ENCODE results near the gene MPZL3. TPM values are rescaled to one million over a fixed set of nuclear protein-coding genes. Genes with fewer than 3 reads are reported as not detected.
A peak's percentile ranks its signal among the peaks of the same experiment; 100 is the strongest.

MPZL3 gene
- total RNA-seq, 1 experiment from 2014 or later, result 0.42 TPM

DNA sequence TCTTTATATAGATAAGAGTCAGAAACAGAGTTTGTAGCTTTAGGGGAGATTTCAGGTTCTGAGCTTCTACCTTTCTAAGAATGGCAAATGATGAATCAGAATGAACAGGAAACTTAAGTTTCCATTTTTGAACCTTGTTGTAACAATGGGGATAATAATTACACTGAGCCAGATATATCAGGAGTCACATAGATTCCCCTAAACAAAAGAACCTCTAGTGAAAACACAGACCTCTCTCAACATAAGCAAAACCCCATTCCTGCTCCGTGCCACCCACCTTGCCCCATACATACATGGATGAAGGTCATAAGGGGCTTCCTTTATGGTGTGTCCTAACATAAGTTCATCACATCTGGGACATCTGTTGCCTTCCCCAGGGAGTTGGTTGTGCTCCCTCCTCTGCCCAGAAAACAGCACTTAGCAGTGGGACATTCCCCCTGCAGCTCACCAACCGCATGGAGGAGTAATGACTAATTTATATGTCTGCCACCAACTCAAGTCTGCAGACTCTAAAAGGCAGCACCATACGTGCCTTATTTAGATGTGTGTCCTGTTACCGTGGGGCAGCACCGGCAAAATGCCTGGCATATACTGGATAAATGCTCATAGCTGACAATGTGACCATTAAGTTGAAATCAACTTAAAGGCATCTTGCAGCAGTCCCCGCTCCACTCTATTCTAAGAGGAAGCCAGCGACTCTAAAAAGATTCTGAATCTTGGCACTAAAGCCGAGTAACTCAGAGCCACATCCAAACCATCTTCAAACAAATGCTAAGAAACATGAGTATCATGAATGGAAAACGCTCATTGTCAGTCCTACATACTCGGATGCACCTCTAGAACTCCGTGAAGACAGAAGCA, 35.3 kb downstream of the MPZL3 start:
- H3K4me3 ChIP-seq (ENCODE audit: insufficient read depth, low read depth, low read length), result no peak overlapping the region
- DNase-seq, result no peak
- H3K27me3 ChIP-seq (ENCODE audit: control insufficient read depth, insufficient read depth, low read length), result no peaks in the 10 kb centered on the region
- H3K36me3 ChIP-seq (replicated peaks; ENCODE audit: control insufficient read depth, insufficient read depth, low read length), result no peaks in the 10 kb centered on the region

- no peaks in the 10 kb centered on the region for H3K27me3 ChIP-seq (ENCODE audit: control insufficient read depth, insufficient read depth, low read length)
- no peaks in the 10 kb centered on the region for H3K36me3 ChIP-seq (replicated peaks; ENCODE audit: control insufficient read depth, insufficient read depth, low read length)
- no peak for DNase-seq
- no peak overlapping the region for H3K4me3 ChIP-seq (ENCODE audit: insufficient read depth, low read depth, low read length)
Measured at GRCh38 chr11:118215765-118216164, 36.4 kb downstream of the MPZL3 start.

DNA sequence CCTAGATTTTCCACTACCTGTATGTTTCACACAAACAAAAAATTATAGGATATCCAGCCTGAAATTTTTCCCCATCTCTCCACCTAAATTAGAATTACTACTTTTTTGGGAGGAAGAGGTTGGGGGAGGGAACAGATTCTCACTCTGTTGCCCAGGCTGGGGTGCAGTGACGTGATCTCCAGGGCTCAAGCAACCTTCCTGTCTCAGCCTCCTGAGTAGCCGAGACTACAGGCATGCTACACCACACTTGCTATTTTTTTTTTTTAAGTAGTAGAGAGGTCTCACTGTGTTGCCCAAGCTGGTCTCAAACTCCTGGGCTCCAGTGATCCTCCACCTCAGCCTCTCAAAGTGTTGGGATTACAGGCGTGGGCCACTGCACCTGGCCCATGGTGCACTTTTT, 36.9 kb downstream of the MPZL3 start:
- Histone ChIP-seq H3K4me3 (ENCODE audit: insufficient read depth, low read depth, low read length) (no peak overlapping the region), H3K36me3 (replicated peaks; ENCODE audit: control insufficient read depth, insufficient read depth, low read length) (no peaks in the 10 kb centered on the region), H3K27me3 (ENCODE audit: control insufficient read depth, insufficient read depth, low read length) (no peaks in the 10 kb centered on the region)
- no peak for DNase-seq

DNA sequence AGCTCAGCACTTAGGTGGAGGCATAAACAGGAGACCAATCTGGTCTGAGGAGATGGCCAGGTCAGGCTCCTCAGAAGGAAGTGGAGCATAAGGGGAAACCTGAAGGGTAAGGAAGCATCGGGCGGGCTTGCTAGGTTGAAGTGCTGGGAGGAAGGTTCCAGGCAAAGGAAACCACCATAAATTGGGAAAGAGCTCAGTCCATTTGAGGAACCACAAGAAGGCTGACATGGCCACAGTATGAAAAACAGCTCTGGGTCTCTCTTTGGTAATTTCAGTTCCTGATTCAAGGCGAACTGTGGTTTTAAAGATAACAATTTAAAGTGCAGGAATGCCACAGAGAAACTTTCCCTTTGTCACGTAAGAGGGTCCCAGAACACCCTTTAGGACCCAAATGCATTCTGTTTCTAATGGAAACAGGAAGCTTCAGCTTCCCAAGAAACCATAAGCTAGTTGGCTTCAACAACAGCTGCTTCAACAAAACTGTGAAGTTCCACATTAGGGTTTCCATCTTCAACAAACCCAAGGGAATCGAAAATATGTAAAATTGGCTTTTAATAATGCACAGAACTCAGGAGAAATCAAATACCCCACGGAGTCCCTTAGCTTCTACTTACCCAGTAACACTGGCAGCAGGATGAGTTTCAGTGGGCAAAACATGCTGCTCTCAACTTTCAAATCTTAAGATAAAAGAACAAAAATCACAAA, 37.8 kb downstream of the MPZL3 start:
- Histone ChIP-seq H3K27me3 (ENCODE audit: control insufficient read depth, insufficient read depth, low read length) (no peaks in the 10 kb centered on the region), H3K4me3 (ENCODE audit: insufficient read depth, low read depth, low read length) (no peak overlapping the region), H3K36me3 (replicated peaks; ENCODE audit: control insufficient read depth, insufficient read depth, low read length) (no peaks in the 10 kb centered on the region)
- no peak for DNase-seq

GRCh38 chr11:118213781-118214180, 38.4 kb downstream of the MPZL3 start:
- no peak overlapping the region for H3K4me3 ChIP-seq (ENCODE audit: insufficient read depth, low read depth, low read length)
- no peak for DNase-seq
- H3K36me3 ChIP-seq (replicated peaks; ENCODE audit: control insufficient read depth, insufficient read depth, low read length), result no peaks in the 10 kb centered on the region
- H3K27me3 ChIP-seq (ENCODE audit: control insufficient read depth, insufficient read depth, low read length), result no peaks in the 10 kb centered on the region

DNA sequence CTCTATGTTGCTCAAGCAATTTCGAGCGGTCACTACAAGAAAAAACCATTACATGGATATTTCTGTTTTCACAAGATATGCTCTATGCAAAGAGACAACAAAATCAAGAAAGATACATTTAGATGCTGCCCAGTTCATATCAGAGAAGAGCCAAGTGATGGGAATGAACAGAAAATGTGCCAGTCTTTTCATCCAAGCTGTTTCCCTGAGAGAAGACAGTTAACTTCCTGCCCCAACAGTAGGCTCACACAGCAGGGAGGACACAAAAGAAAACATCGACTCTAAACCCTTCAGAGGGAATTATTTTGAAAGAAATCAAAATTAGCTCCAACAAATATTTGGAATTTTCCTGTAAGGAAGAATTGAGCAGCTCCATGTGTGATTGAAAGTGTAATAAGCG, 39.0 kb downstream of the MPZL3 start:
- no peak for DNase-seq
- H3K27me3 ChIP-seq (ENCODE audit: control insufficient read depth, insufficient read depth, low read length), result no peaks in the 10 kb centered on the region
- H3K4me3 ChIP-seq (ENCODE audit: insufficient read depth, low read depth, low read length), result no peak overlapping the region
- no peaks in the 10 kb centered on the region for H3K36me3 ChIP-seq (replicated peaks; ENCODE audit: control insufficient read depth, insufficient read depth, low read length)

GRCh38 chr11:118212781-118213191, 39.4 kb downstream of the MPZL3 start:
- H3K4me3 ChIP-seq (ENCODE audit: insufficient read depth, low read depth, low read length), result no peak overlapping the region
- DNase-seq, result no peak
- H3K27me3 ChIP-seq (ENCODE audit: control insufficient read depth, insufficient read depth, low read length), result no peaks in the 10 kb centered on the region
- no peaks in the 10 kb centered on the region for H3K36me3 ChIP-seq (replicated peaks; ENCODE audit: control insufficient read depth, insufficient read depth, low read length)

DNA sequence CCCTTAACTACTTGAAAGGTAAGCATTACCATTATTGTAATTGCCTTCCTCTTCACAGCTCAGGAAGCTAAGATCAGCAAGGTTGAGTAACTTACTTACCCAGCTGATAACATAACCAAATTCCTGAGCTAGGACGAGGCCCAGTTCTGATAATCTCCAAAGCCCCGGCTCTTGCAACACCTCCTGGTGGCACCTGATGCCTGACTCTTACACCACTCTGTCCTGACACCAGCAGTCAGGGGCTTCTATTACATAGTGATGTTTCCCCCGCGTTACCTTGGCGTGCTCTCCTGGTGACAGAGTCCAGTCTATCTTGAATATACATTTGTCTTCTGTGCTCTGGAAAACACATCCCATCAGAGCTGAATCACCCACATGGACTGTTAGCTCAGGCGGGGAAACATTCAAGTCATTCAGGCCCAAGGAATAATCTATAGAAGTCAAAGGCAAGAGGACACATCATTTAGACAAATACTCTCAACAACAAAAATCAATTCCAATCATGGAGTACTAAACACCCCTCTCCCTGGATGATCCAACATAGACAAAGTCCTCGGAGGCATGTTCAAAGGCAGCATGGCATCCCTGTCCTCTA, 39.9 kb downstream of the MPZL3 start:
- H3K4me3 ChIP-seq (ENCODE audit: insufficient read depth, low read depth, low read length), result no peak overlapping the region
- no peaks in the 10 kb centered on the region for H3K27me3 ChIP-seq (ENCODE audit: control insufficient read depth, insufficient read depth, low read length)
- no peaks in the 10 kb centered on the region for H3K36me3 ChIP-seq (replicated peaks; ENCODE audit: control insufficient read depth, insufficient read depth, low read length)
- no peak for DNase-seq

DNA sequence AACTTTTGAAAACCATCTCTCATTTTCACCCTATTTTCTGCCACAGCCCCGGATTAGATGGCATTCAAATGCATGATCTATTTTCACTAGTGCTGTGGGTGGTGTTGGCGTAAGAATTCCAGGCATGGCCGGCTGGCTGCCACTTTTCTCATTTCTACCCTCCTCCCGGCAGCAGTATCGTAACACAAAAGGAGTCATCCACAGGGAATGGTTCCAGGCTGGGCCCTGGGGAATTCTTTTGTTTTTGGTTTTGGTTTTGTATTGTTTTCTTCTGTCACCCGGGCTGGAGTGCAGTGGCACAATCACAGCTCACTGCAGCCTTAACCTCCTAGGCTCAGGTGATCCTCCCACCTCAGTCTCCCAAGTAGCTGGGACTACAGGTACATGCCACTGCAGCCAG, 41.2 kb downstream of the MPZL3 start:
- H3K36me3 ChIP-seq (replicated peaks; ENCODE audit: control insufficient read depth, insufficient read depth, low read length), result no peaks in the 10 kb centered on the region

GRCh38 chr11:118210323-118210722, 41.8 kb downstream of the MPZL3 start:
- H3K27me3 ChIP-seq (ENCODE audit: control insufficient read depth, insufficient read depth, low read length), result no peaks in the 10 kb centered on the region

More for the DNA sequence above, 41.2 kb downstream of the MPZL3 start:
- no peak overlapping the region for H3K4me3 ChIP-seq (ENCODE audit: insufficient read depth, low read depth, low read length)
- DNase-seq, result peak; percentile 62
- no peaks in the 10 kb centered on the region for H3K27me3 ChIP-seq (ENCODE audit: control insufficient read depth, insufficient read depth, low read length)

GRCh38 chr11:118209033-118209432, 43.1 kb downstream of the MPZL3 start:
- 0 out of 2 replicates have a peak, but pooled peaks cover 3% of the 10 kb centered on the region for H3K27me3 ChIP-seq (ENCODE audit: control insufficient read depth, insufficient read depth, low read length)
- no peak overlapping the region for H3K4me3 ChIP-seq (ENCODE audit: insufficient read depth, low read depth, low read length)
- DNase-seq, result no peak
- no peaks in the 10 kb centered on the region for H3K36me3 ChIP-seq (replicated peaks; ENCODE audit: control insufficient read depth, insufficient read depth, low read length)

More at GRCh38 chr11:118210323-118210722, 41.8 kb downstream of the MPZL3 start:
- no peak for DNase-seq
- no peaks in the 10 kb centered on the region for H3K36me3 ChIP-seq (replicated peaks; ENCODE audit: control insufficient read depth, insufficient read depth, low read length)
- no peak overlapping the region for H3K4me3 ChIP-seq (ENCODE audit: insufficient read depth, low read depth, low read length)

DNA sequence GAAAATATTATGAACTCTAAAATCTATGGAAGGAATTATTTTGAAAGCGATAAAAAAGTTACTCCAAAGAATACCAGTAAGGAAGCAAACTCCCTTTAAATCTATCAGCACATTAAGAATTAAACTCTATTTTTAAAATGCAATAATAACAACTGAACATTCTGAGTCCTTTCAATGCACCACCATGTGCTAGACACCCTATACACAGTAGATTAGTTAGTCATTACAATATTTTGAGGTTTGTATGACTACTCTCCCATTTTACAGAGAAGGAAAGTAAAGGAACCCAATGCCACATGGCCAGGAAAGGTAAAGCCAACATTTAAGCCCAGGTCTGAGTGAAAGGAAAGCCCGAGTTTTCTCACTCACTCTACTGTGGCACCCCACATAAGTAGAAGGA, 45.1 kb downstream of the MPZL3 start:
- 0 out of 2 replicates have a peak, but pooled peaks cover 3% of the 10 kb centered on the region for H3K27me3 ChIP-seq (ENCODE audit: control insufficient read depth, insufficient read depth, low read length)
- no peak for DNase-seq
- no peaks in the 10 kb centered on the region for H3K36me3 ChIP-seq (replicated peaks; ENCODE audit: control insufficient read depth, insufficient read depth, low read length)
- H3K4me3 ChIP-seq (ENCODE audit: insufficient read depth, low read depth, low read length), result no peak overlapping the region

DNA sequence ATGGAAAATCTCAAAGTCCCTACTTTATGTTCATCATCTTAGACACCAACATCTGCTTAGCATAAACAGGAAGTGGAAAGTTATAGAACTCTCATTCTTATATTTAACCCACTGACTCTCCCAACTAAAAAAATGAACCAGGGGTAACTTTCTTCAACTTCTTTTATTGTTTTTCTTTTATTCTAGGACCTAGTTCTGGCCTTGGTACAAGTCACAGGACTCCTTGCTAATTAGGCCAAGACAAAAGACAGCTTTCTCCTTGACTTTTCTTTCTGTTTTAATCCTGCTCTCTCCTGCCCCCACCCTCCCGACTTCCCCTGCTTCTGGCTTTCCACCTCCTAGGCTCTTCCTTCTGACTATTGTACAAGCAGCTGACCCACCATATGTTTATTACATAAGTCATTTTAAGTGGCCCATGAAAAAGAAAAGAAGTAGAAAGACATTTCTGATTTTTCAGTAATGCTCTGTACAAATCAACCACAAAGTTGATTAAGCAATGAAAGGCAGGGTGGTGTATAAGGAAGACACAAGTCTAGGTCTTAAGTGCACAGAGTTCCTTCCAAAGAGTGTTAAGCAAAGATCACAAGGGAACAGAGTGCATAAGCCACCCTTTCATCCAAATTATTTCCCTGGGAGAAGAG, 45.7 kb downstream of the MPZL3 start:
- Histone ChIP-seq H3K27me3 (ENCODE audit: control insufficient read depth, insufficient read depth, low read length) (0 out of 2 replicates have a peak, but pooled peaks cover 3% of the 10 kb centered on the region), H3K36me3 (replicated peaks; ENCODE audit: control insufficient read depth, insufficient read depth, low read length) (no peaks in the 10 kb centered on the region), H3K4me3 (ENCODE audit: insufficient read depth, low read depth, low read length) (no peak overlapping the region)
- DNase-seq, result no peak

GRCh38 chr11:118205606-118206378, 46.4 kb downstream of the MPZL3 start:
- Histone ChIP-seq H3K27me3 (ENCODE audit: control insufficient read depth, insufficient read depth, low read length) (0 out of 2 replicates have a peak, but pooled peaks cover 3% of the 10 kb centered on the region), H3K4me3 (ENCODE audit: insufficient read depth, low read depth, low read length) (no peak overlapping the region), H3K36me3 (replicated peaks; ENCODE audit: control insufficient read depth, insufficient read depth, low read length) (no peaks in the 10 kb centered on the region)
- DNase-seq, result no peak
